ENCODE measurements around the gene PEX5L.

PEX5L gene

GRCh38 chr3:179769411-179770247 is 267.1 kb downstream of the PEX5L start:
- no peak for DNase-seq (ENCODE audit: low read depth, low spot score)
- in situ Hi-C loops (cut with HindIII; ENCODE audit: low sequenced_read_pairs): no loop called here
- no peak for TF ChIP-seq CTCF (IDR thresholded peaks at IDR 0.05; ENCODE audit: low read depth, low read length)
- no peak overlapping the region for H3K4me3 ChIP-seq (ENCODE audit: low read depth, low read length)

GRCh38 chr3:179768080-179768479 is 268.7 kb downstream of the PEX5L start:
- in situ Hi-C loops (cut with HindIII; ENCODE audit: low sequenced_read_pairs): no loop called here
- peak; percentile 65 for TF ChIP-seq CTCF (IDR thresholded peaks at IDR 0.05; ENCODE audit: low read depth, low read length)
- H3K4me3 ChIP-seq (ENCODE audit: low read depth, low read length): no peak overlapping the region
- DNase-seq (ENCODE audit: low read depth, low spot score): peak; percentile 71

GRCh38 chr3:179766416-179767133 is 270.2 kb downstream of the PEX5L start:
- no peak for DNase-seq (ENCODE audit: low read depth, low spot score)
- no peak for TF ChIP-seq CTCF (IDR thresholded peaks at IDR 0.05; ENCODE audit: low read depth, low read length)
- H3K4me3 ChIP-seq (ENCODE audit: low read depth, low read length): no peak overlapping the region
- in situ Hi-C loops (cut with HindIII; ENCODE audit: low sequenced_read_pairs): no loop called here

- TF ChIP-seq CTCF (IDR thresholded peaks at IDR 0.05; ENCODE audit: low read depth, low read length): no peak
- DNase-seq (ENCODE audit: low read depth, low spot score): no peak
- no peak overlapping the region for H3K4me3 ChIP-seq (ENCODE audit: low read depth, low read length)
- in situ Hi-C loops (cut with HindIII; ENCODE audit: low sequenced_read_pairs): no loop called here
Observed at GRCh38 chr3:179765396-179765795, 271.3 kb downstream of the PEX5L start.

GRCh38 chr3:179760944-179761343 is 275.8 kb downstream of the PEX5L start:
- in situ Hi-C loops (cut with HindIII; ENCODE audit: low sequenced_read_pairs): no loop called here
- DNase-seq (ENCODE audit: low read depth, low spot score): peak; percentile 78

More at GRCh38 chr3:179760944-179761343, 275.8 kb downstream of the PEX5L start:
- H3K4me3 ChIP-seq (ENCODE audit: low read depth, low read length): no peak overlapping the region
- no peak for TF ChIP-seq CTCF (IDR thresholded peaks at IDR 0.05; ENCODE audit: low read depth, low read length)

Data from astrocyte of the spinal cord (primary cell).